NCI-H748 (cell line): Measurements from ENCODE around the gene MON2.
"Not testable (repeated sequence)": the region's sequence is repeated elsewhere in the genome, so short reads cannot be mapped to it uniquely, and the experiment has no call there.

Experiments
- DNase-seq: peaks from one replicate; lab custom pipeline; 2025; ENCODE audit not compliant: unreplicated experiment; lab: John Stamatoyannopoulos, UW

The MON2 gene

DNA sequence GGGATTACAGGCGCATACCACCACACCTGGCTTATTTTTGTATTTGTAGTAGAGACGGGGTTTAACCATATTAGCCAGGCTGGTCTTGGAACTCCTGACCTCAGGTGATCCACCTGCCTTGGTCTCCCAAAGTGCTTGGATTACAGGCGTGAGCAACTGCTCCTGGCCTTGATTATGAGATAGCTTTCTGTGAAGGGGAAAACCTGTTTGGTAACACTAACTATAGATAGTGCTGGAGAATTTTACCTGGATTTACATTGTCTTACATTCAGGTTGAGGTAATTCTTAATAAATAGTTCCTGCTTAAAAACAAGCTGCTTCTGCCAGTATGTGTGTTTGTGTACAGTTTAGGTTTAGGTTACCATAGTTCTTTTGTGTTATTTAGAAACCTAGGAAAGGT is 77.1 kb downstream of the MON2 start:
- no peak for DNase-seq

GRCh38 chr12:62552906-62553556 is 86.4 kb downstream of the MON2 start:
- DNase-seq = no peak

- DNase-seq = not testable (repeated sequence)
These were observed 92.7 kb downstream of the MON2 start for GRCh38 chr12:62559366-62559765.

DNA sequence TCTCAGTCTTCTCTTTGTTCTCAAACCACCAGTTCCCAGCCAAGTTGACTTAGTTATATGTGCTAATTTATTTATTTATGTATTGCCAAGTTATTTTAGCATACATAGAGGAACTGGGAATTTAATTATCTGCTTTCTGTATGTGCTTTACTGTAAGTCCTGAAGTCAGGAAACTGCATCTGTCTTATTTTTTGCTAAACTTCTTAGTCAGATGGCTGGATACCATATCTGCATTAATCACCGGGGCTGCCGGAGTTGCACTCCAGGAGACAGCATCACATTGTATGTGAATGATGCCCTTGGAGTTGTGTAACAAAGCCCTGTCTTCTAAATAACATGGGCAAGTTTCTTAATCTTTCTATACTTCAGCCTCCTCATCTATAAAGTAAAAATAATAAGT is 96.2 kb downstream of the MON2 start:
- DNase-seq = no peak

DNA sequence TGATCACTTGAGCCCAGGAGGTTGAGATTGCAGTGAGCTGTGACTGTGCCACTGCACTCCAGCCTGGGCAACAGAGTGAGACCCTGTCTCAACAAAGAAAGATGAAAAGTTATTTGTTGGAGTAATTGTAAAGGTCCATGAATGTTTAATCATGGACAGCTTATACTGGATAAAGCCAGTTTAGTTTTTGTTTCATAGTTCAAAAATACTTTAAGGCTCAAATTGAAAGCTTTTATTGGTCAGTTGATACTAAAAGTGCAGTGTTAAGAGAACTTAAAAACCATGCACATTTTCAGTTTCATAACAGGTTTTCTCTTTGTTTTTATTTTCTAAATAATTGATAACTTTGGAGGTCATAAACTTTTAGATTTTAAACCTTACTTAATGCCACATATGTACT is 108.4 kb downstream of the MON2 start:
- DNase-seq = no peak

DNA sequence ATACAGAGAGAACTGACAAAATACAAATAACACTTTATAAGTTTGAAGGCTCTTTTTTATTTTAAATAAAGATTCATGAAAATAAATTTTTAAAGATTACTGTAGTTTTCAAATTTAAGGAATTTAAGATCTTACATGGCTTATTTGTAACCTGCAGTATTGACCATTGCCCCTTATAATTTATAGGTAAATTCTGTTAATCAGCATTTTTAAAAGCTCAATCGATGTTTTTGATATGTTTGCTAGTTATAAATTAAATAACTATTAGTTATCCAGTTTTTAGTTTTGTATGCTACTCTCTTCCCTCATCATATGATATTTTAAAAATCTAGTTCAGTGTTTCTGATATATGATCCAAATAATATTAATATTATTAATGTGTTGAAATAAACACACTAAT is 109.9 kb downstream of the MON2 start:
- DNase-seq = no peak

- DNase-seq = no peak
These were observed 112.1 kb downstream of the MON2 start for GRCh38 chr12:62578726-62579125.

GRCh38 chr12:62581288-62582064 is 114.8 kb downstream of the MON2 start:
- peak; percentile 65 for DNase-seq

DNA sequence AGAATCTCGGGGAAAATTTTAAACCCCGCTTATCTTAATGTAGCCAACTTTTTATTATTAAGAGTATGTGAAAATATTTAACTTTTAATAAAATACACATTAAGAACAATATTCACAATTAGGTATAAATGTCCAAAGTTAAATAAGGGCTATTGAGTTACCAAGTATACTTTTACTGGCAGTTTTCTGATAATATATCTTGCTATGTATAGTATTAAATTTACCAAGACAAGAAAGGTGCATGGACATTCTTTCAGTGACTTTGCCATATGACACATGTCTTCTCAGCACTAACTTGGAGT is 115.4 kb downstream of the MON2 start:
- no peak for DNase-seq

DNA sequence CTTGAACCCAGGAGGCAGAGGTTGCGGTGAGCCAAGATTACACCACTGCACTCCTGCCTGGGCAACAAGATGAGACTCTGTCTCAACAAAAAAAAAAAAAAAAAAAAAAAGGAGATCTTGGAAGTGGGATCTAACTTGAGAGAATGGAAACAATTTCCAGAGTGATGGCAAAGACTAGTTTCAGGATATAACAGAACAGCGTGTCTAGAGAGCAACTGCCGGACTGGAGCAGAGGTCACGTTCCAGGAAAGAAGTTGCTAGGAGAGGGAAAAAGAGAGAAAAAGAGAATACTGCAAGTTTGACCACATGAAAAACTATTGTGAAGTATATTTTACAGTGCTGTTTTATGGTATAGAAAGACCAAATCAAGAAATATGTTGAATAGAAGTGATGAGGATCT is 118.0 kb downstream of the MON2 start:
- DNase-seq = no peak

DNA sequence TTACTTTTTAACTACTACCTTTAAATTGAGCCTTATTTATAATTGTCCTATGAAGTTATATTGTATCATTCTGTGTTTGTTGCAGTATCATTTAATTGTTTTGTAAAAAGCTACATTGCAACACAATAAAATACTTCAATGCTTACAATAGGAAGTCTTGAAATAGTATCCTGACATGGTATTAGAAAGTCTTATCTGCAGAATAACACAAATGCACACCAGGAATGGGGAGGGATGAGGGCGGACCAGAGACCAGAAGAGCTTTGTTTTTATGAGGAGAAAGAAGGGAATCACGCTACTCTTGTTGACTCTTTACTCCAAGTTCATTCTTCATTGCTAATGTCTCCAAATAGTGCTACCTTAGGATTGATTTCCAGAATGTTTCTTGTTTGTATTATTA is 120.2 kb downstream of the MON2 start:
- no peak for DNase-seq

DNA sequence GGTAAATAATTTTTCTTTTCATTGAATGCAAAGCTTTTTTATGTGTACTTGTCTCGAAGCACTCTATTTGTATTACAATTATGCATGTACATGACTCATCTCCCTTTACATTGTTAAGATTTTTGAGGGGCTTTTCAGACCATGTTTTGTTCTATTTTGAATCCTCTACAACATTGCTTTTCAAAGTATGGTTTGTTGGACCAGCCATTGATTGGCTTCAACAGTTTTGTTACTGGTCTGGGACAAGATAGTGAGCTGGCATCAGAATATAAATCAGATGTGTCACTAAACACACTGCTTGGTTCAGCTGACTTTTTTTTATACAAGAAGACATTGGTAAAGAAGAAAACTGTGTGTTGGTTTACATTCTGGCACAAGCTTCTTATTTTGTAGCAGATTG is 122.3 kb downstream of the MON2 start:
- peak; percentile 50 for DNase-seq

- DNase-seq = no peak
These were observed 130.6 kb downstream of the MON2 start for GRCh38 chr12:62597253-62597652.

- no peak for DNase-seq
These were observed 132.2 kb downstream of the MON2 start for GRCh38 chr12:62598846-62599245.

DNA sequence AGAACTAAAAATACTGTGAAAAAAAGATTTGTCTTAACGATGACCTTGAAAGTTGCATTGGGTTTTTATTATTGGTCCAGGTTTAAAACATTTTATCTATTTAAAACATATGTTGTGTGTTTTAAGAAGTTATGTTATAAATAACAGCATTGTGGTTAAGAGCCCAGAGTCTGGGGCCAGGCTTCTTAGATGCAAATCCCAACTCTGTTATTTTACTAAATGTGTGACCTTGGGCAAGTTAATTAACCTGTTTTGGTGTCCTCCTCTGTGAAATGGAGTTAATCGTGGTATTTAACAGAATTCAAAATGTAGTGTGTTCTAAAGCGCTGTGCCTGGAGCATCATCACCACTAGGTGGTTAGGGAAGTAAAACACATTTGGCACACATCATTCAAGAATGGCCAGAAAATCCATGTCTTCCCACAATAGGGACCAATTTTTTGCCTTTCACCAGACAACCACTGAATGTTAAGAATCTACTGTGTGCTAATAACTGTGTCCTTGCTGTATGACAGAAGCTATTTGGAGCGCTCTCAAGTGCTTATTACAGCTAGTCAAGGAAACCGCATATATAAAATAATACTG is 133.3 kb downstream of the MON2 start:
- DNase-seq = peak; percentile 10

DNA sequence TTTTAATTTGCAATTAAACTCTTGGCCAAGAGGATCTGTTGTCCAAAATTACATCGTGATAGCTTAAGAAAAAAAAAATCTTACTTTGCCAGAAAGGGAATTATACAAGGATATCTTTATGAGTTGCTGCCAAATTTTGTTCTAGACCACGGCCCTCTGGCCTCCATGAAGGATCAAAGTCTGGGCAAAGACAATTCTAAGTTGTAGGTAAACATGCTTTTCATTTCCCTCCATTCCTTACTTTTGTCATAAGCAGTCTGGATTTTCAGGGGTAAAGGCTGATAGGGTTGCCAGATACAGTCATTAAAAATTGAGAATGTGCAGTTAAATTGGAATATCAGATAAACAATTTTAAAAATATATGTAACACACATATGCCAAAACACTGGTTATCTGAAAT is 135.1 kb downstream of the MON2 start:
- no peak for DNase-seq

- DNase-seq = peak; percentile 97
These were observed 135.8 kb downstream of the MON2 start for GRCh38 chr12:62602255-62603060.

- DNase-seq = peak; percentile 94
These were observed 136.6 kb downstream of the MON2 start for GRCh38 chr12:62603061-62603810.

DNA sequence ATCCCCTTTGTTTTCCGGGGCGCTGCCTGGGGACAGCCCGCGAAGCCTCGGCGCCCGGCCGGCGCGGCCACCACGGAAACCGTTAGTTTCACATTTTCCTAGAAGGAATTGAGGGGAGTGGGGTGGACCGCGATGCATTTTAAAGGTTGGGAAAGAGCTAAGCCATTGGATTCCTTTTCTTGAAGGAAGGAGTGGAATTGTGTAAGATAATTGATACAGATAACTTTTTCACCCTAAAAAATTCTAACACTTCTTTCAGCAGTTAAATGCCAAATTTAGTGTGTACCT is 137.1 kb downstream of the MON2 start:
- no peak for DNase-seq

DNA sequence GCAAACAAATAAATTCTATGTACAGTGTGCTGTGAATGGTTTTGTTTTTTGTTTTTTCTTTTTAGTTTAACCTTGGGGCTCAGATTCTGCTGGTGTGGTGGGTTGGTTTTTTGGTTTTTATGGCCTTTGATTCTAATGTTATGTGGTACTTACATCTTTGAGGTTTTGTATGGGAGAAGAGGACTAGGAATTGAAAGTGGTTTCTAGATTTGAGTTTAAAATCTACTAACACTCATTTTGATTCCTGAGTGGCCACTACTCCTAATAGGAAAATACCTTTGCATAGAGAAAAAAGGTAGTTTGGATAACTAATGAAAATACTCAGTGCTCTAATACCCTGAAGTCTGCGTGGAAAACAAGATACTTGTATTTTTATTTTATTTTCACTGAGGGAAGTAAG is 137.7 kb downstream of the MON2 start:
- no peak for DNase-seq

- DNase-seq = no peak
These were observed 138.2 kb downstream of the MON2 start for GRCh38 chr12:62604871-62605270.
